Peyer's patch (tissue), 4 donors: ENCODE measurements around the gene PHC2. TPM values are rescaled to one million over a fixed set of nuclear protein-coding genes. Genes with fewer than 3 reads are reported as not detected.

Experiments used
- DNase-seq, 3 donors: peaks; one replicate each; pipeline ENCODE4 v3.0.0-alpha.2; 2017 to 2019
- H3K27ac ChIP-seq, 4 donors: fragments of 200-600 bp; sonication (generic); one replicate each; pipeline ENCODE4 v1.5.1; 2016 to 2019
- H3K27me3 ChIP-seq, 2 donors: fragments of 200-600 bp; sonication (generic); one replicate each; pipeline ENCODE4 v1.5.1; 2019
- H3K36me3 ChIP-seq, 3 donors: fragments of 200-600 bp; sonication (generic); one replicate each; pipeline ENCODE4 v1.5.1; 2016 to 2019
- H3K4me1 ChIP-seq, 4 donors: fragments of 200-600 bp; sonication (generic); one replicate each; pipeline ENCODE4 v1.5.1; 2016 to 2019
- H3K4me3 ChIP-seq, 4 donors: fragments of 200-600 bp; sonication (generic); 1 replicate in 3 of 4; 2 replicates in 1 of 4; pipeline ENCODE4 v1.5.1; 2016 to 2019; ENCODE audit warnings: mild to moderate bottlenecking in 1 of 4
- H3K9me3 ChIP-seq, 4 donors: fragments of 200-600 bp; sonication (generic); one replicate each; pipeline ENCODE4 v1.5.1; 2016 to 2019; ENCODE audit warnings: mild to moderate bottlenecking in 1 of 4
- POLR2A ChIP-seq, 2 donors: fragments of 450-650 bp; IDR thresholded peaks; one replicate each; pipeline ENCODE4 v1.5.1; 2017; ENCODE audit warnings: antibody characterized with exemption in 2 of 2, mild to moderate bottlenecking in 2 of 2, moderate library complexity in 2 of 2
- total RNA-seq, 4 donors: library from RNA; depleted of rRNA; stranded (reverse); fragments of >200 nt; gene quantifications; one replicate each; pipeline ENCODE4 v1.1.0, GENCODE V29; 2016
- TF ChIP-seq, protein P1 (sequence below), 6 experiments: fragments of 450-650 bp in 4 of 6; fragments of 200-600 bp in 2 of 6; sonication (generic) in 1 of 6; IDR thresholded peaks; one replicate each; pipeline ENCODE4 v1.5.1; 2017 to 2019; ENCODE audit warnings: antibody characterized with exemption in 6 of 6, mild to moderate bottlenecking in 3 of 6, moderate library complexity in 1 of 6

PHC2 gene
- total RNA-seq, 4 donors from 2014 or later = 50.3 to 71.1 (median 65.9) TPM

DNA sequence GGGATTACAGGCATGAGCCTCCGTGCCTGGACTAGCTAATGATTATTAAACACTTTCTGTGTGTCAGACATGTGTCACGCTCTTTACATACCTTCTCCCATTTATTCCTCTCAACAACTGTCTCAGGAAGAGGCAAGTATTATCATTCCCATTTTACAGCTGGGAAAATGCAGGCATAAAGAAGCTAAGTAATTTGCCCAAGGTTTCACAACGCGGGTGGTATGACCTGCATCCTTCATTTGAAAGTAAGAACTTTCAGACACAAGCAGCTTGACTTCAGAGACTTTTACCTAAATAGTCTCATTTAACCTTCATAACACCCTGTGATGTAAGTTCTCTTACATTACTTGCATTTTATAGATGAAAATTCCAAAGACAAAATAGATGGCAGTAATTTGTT lies 40.5 kb upstream of the PHC2 start:
- Histone ChIP-seq H3K4me1 (peaks cover 0 to 19% (median 1%) of the 10 kb centered on the region in 4 donors), H3K4me3 (no peak overlapping the region), H3K27me3 (no peaks in the 10 kb centered on the region), H3K9me3 (no peaks in the 10 kb centered on the region), H3K36me3 (no peaks in the 10 kb centered on the region), H3K27ac (peak overlapping the region in 2 of 4 donors; percentile 37 to 70)
- no peak for DNase-seq
- TF ChIP-seq, protein P1, sequence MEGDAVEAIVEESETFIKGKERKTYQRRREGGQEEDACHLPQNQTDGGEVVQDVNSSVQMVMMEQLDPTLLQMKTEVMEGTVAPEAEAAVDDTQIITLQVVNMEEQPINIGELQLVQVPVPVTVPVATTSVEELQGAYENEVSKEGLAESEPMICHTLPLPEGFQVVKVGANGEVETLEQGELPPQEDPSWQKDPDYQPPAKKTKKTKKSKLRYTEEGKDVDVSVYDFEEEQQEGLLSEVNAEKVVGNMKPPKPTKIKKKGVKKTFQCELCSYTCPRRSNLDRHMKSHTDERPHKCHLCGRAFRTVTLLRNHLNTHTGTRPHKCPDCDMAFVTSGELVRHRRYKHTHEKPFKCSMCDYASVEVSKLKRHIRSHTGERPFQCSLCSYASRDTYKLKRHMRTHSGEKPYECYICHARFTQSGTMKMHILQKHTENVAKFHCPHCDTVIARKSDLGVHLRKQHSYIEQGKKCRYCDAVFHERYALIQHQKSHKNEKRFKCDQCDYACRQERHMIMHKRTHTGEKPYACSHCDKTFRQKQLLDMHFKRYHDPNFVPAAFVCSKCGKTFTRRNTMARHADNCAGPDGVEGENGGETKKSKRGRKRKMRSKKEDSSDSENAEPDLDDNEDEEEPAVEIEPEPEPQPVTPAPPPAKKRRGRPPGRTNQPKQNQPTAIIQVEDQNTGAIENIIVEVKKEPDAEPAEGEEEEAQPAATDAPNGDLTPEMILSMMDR (IDR thresholded peaks at IDR 0.05) = no peak
- no peak for TF ChIP-seq POLR2A (IDR thresholded peaks at IDR 0.05)

DNA sequence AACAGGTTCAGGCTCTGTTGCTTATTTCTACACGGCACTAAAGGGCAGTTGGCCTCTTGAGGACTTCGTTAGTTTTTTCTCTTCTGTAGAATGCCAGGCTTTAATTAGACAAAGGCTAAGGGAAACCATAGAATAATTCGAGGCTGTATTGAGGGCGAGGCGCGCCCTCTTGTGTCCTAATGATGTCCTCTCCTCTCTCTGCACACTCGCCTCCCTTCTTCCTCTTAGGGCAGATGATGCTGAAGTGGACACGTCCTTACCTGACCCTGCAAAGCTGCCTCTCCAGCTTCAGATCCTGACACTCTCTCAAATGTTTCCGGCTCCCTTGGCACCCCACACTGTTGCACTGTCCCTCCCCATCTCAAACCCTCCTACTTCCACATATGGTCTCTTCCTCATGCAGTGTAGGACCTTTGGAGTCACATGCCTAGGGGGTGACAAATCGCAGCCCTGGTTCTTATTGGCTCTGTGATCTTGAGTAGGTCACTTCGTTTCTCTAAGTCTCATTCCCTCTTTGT lies 39.7 kb upstream of the PHC2 start:
- Histone ChIP-seq H3K9me3 (no peaks in the 10 kb centered on the region), H3K4me3 (no peak overlapping the region), H3K27ac (peak overlapping the region in 2 of 4 donors; percentile 21 to 70), H3K27me3 (no peaks in the 10 kb centered on the region), H3K36me3 (no peaks in the 10 kb centered on the region), H3K4me1 (peaks cover 0 to 25% (median 1%) of the 10 kb centered on the region in 4 donors)
- peak; percentile 67 to 90 (median 78) for DNase-seq
- TF ChIP-seq, protein P1 (IDR thresholded peaks at IDR 0.05) = peak; percentile 59 to 82 (median 75)
- no peak for TF ChIP-seq POLR2A (IDR thresholded peaks at IDR 0.05)

DNA sequence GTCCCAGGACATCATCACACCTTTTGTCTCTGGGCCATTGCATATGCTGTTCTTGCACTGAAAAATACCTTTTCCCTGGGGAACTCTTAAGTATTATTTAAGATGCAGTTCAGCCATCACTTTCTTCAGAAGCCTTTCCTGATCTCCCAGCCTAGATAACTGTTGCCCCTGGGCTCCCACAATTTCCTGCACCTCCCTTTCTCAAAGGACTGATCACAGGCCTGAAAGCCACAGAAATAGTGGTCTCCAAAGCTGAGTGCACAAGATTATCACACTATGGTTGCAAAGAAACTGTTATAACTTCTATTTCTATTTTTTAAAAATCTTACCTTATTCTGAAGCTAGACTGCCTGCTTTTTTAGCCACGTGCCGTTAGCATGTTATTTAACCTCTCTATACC lies 38.8 kb upstream of the PHC2 start:
- Histone ChIP-seq H3K4me1 (peaks cover 0 to 25% (median 1%) of the 10 kb centered on the region in 4 donors), H3K4me3 (no peak overlapping the region), H3K9me3 (no peaks in the 10 kb centered on the region), H3K36me3 (no peaks in the 10 kb centered on the region), H3K27me3 (no peaks in the 10 kb centered on the region), H3K27ac (no peak overlapping the region)
- no peak for DNase-seq
- TF ChIP-seq POLR2A (IDR thresholded peaks at IDR 0.05) = no peak
- TF ChIP-seq, protein P1 (IDR thresholded peaks at IDR 0.05) = no peak

DNA sequence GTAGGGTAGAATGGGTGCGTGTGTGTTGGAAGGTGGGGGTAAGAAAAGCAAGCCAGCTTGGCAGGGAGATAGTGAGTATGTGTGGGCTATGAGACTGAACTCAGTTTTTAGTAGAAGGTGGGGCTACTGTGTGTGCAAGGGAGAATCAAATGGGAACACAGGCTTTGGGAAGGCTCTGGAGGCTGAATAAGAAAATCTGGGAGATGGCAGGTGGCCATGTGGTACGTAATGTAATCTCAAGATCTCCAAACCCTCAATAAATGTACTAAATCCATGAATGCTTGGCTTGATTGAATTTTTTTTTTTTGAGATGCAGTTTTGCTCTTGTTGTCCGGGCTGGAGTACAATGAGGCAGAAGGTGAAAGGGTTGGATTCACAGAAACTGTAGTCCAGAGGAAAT lies 38.1 kb upstream of the PHC2 start:
- no peaks in the 10 kb centered on the region for H3K27me3 ChIP-seq
- H3K9me3 ChIP-seq = no peaks in the 10 kb centered on the region
- TF ChIP-seq POLR2A (IDR thresholded peaks at IDR 0.05) = no peak
- DNase-seq = no peak
- no peak overlapping the region for H3K4me3 ChIP-seq
- no peak overlapping the region for H3K27ac ChIP-seq
- H3K4me1 ChIP-seq = peaks cover 0 to 25% (median 1%) of the 10 kb centered on the region in 4 donors
- H3K36me3 ChIP-seq = no peaks in the 10 kb centered on the region

DNA sequence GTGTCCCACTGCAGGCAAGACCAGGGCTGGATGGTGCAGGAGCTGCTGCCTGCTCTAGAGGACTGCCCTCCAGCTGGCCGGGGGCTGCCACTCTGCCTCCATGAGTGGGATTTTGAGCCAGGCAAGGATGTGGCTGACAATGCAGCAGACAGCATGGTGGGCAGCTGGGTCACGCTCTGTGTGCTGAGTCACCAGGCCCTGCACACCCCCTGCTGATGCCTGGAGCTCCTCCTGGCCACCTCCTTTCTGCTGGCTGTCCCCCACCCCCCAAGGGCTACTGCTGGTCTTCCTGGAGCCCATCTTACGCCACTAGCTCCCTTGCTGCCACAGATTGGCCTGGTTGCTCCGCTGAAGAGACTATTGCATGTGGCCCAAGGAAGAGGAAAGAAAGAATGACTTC lies 37.6 kb upstream of the PHC2 start:
- Histone ChIP-seq H3K36me3 (no peaks in the 10 kb centered on the region), H3K27me3 (no peaks in the 10 kb centered on the region), H3K4me1 (peaks cover 0 to 21% (median 1%) of the 10 kb centered on the region in 4 donors), H3K27ac (no peak overlapping the region), H3K4me3 (no peak overlapping the region), H3K9me3 (no peaks in the 10 kb centered on the region)
- DNase-seq = no peak
- TF ChIP-seq, protein P1 (IDR thresholded peaks at IDR 0.05) = no peak
- no peak for TF ChIP-seq POLR2A (IDR thresholded peaks at IDR 0.05)

DNA sequence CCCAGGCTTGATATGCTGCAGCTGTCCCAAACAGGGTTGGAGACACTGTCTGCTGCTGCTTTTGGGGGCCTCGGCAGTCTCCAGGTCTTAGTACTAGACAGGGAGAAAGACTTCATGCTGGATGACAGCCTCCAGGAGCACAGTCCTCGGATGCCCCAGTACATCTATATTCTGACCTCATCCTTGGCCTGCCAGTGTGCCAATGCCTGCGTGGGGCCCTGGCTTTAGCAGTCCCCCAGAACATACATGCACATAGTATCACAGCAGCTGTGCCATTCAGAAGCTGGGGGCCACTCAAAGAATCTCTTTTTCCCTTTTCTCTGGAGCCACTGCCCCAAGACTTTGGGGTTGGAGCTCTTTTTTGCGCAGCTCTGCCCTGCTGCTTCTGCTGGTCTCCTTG lies 37.1 kb upstream of the PHC2 start:
- Histone ChIP-seq H3K4me3 (no peak overlapping the region), H3K36me3 (no peaks in the 10 kb centered on the region), H3K9me3 (no peaks in the 10 kb centered on the region), H3K4me1 (peaks cover 0 to 17% (median 1%) of the 10 kb centered on the region in 4 donors), H3K27me3 (no peaks in the 10 kb centered on the region), H3K27ac (no peak overlapping the region)
- TF ChIP-seq, protein P1 (IDR thresholded peaks at IDR 0.05) = no peak
- TF ChIP-seq POLR2A (IDR thresholded peaks at IDR 0.05) = no peak
- DNase-seq = no peak
